ENCODE measurements around the gene GRID1.
"Not testable (repeated sequence)": the region's sequence is repeated elsewhere in the genome, so short reads cannot be mapped to it uniquely, and the experiment has no call there.

The GRID1 gene

DNA sequence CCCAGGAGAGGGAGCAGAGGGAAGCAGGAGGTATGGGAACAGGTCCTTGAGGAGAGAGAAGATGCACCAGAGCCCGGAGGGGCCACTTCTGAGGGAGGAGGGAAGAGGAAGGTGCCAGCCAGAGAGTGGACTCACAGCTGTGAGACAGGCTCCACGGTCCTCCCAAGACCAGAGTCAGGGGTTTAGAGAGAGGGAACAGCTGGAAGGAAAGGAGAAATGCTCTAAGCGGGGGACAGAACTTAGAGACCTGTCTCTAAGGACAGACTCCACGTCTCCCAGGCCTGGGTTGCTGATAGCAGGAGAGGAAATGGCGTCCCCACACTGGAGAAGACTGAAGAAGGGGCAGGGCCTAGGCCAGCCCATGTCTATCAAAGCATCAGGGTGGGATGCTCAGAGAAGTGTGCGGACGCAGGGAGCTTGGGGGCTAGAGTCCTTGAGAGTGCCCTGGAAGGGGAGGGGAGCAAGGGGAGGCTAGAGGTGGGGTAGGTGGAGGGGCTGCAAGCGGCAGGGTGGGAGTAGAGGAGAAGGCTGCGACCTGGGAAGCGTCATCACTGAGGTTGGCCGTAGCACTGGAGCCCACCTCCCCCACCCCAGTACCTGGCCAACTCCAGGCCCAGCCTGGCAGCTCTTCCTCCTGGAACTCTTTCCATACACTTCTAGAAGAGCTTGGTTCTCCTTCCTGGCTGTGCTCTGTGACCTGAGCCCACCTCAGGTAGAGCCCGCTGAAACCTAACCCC is 25.6 kb upstream of the GRID1 start:
- no peak for DNase-seq

DNA sequence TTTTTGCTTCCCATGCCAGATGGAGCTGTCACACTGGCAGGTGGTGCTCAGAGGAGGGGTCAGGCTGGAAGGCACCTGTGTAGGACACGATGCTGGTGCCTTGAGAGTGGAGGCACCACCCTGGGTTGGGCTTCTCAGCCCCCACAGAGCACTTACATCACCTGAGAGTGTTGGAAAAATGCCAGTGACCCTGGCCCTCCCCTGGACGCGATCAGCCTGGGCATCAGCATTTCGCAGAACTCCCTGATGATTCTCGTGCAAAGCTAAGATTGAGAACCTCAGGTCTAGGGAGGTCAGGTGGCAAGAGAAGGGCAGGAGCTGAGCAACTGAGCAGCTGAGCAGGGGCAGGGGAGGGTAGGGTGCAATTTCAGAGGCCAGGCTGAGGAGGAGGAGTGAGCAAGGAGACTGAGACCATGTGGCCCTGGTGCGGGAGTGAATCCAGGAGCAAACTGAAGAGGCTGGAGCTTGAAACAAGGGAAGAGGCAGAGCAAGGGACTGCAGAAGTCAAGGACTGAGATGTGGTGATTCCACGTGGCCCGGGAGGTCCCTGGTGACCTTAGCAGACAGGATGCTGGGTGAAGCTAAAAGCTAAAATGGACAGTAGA is 24.7 kb upstream of the GRID1 start:
- DNase-seq: no peak

DNA sequence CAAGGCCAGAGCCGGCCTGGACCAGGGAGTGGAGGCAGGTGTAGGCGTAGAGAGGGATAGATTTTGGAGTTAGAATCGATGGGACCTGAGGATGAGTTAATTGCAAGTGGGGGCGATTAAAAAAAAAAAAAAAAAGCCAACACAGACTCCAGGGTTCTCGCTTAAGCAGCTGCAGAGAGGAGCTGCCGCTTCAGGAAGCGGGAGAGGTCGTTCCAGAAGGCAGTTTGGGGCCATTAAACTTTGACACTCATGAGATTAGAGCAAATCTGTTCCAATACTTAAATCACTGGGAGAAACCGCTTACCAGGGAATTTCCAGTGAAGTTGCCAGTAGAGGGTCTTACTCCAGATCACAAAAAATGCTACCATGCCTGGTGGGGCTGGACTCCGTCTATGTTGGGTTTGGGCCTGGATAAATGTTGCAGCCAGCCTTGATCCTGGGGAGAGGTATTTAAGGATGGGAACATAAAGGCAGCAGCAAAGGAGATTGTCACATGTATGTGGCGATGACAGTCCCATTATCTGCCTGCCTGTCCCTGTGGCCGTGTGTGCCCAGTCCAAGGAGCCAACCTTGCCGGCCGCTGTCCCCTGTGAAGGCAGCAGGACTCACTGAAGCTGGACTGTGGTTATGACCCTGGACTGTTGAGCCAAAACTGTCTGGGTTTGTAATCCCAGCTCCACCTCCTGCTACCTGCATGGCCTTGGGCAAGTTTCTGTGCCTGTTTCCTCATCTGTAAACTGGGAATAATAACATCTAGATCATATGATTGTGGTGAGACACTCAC is 23.9 kb upstream of the GRID1 start:
- DNase-seq: no peak

DNA sequence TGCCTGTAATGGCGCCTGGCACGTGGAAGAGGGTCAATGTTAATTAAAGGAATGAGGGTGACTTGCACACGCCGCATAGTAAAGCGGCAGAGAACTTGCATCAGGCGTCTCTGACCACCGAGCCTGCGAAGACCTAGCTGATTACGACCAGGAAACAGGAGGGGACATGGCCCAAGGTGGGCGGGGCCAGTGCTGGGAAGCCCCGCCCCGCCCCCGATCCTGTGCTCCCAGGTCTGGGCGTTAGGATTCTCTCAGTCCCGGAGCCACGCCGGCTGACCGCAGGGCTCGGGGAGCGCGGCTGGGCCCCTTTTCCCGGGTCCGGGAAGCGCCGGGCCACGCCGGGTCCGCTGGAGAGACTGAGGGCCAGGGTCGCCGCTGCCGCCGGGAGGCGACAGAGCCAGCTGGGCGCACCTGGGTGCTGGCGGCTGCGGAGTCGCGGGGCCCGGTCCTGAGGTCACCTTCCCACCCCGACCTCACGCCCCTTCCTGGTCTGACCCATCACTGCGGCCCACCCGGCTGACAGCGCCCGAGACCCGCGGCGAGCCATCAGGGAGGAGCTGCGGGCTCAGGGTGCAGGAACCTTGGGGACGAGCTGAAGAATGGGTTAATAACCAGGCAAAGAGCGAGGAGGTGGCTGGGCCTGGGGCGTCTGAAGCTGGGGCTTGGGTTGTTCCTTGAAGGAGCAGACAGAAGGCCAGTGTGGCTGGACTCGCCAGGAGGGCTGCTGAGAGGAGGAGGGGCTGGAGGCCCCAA is 23.0 kb upstream of the GRID1 start:
- DNase-seq: no peak

DNA sequence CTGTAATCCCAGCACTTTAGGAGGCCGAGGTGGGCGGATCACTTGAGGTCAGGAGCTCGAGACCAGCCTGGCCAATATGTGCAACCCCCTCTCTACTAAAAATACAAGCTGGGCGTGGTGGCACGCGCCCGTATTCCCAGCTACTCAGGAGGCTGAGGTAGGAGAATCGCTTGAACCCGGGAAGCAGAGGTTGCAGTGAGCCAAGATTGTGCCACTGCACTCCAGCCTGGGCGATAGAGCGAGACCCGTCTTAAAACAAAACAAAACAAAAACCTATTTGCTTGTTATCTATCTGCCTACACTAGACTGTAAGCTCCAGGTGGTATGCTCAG is 22.5 kb upstream of the GRID1 start:
- not testable (repeated sequence) for DNase-seq

DNA sequence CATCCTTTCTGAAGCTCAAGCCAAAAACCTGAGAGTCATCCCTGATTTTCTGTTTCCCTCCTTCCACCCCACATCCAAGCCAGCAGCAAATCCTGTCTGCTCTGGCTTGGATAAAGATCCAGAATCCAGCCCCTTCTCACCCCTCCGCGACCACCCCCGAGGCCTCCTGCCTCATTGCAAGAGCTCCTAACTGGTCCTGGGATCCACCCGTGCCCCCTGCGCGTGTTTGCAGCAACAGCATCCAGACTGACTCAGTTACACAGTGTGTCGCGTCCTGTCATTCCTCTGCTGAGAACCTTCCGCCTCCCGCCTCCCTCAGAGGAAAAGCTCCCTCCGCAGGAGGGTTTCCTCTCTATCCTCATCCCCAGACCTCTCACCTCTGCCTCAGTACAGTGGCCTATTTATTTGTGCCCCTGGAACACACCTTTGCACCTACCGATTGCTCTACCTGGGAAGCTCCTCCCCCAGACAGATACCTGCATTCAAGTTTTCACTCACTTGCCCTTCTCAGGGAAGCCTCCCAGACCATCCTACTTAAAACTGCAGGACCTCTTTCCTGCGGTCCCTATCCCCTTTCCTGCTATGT is 21.6 kb upstream of the GRID1 start:
- no peak for DNase-seq

DNA sequence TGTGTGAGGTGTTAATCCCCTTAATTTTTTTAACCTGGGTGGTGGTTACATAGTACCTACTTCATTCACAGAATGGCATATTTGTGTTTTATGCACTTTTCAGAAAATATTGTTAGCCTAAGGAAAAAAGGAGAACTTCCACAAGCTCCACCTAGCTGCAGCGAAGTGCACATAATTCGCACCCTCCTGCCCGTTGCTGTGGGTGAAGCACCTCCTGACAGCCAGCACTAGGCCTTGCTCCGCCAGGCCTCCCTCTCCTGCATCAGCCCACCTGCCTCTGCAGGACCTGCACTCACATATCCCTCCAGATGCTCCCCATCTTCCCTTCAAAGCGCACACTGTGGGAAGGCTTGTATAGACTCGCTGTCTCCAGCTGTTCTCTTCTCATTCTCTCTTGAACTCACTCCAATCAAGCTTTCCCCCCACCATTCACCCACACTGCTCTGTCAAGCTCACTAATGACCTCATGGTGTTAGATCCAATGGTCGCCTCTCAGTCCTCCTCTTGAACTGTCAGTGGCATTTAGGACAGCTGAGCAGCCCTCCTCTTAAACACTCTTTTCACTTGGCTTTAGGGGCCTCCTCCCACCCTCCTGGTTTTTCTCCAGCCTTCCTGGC is 20.7 kb upstream of the GRID1 start:
- no peak for DNase-seq

DNA sequence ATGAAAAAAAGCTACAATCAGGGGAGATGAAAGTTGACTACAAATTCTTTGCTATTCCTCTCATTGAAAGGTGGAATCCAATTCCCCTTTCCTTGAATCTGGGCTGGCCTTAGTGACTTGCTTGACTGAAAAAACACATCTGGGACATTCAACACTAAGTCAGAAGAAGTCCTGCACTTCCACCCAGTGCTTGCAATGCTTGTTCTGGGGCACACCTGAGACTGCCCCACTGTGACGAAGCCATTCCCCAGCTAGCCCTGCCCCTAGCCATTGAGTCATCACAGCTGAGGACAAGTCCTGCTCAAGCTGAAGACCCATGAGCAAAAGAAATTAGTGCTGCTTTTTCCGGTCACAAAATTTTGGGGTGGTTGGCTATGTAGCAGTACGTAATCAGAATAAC is 19.2 kb upstream of the GRID1 start:
- no peak for DNase-seq

DNA sequence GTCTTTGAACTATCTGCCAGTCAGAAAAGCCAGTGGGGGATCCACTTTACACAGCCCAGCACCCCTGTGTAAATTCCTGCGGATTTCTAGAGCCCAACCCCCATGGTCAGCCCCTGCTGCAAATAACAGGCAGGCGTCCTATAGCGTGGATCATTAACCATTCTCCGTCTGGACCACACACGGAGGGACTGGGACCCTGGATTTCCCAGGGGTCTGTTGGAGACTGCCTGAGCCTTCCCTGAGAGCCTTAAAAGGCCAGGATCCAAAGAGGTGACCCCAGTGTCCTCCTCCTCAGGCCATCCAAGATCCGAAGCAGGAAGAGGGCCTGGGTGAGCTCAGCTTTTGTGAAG is 11.2 kb upstream of the GRID1 start:
- no peak for DNase-seq

DNA sequence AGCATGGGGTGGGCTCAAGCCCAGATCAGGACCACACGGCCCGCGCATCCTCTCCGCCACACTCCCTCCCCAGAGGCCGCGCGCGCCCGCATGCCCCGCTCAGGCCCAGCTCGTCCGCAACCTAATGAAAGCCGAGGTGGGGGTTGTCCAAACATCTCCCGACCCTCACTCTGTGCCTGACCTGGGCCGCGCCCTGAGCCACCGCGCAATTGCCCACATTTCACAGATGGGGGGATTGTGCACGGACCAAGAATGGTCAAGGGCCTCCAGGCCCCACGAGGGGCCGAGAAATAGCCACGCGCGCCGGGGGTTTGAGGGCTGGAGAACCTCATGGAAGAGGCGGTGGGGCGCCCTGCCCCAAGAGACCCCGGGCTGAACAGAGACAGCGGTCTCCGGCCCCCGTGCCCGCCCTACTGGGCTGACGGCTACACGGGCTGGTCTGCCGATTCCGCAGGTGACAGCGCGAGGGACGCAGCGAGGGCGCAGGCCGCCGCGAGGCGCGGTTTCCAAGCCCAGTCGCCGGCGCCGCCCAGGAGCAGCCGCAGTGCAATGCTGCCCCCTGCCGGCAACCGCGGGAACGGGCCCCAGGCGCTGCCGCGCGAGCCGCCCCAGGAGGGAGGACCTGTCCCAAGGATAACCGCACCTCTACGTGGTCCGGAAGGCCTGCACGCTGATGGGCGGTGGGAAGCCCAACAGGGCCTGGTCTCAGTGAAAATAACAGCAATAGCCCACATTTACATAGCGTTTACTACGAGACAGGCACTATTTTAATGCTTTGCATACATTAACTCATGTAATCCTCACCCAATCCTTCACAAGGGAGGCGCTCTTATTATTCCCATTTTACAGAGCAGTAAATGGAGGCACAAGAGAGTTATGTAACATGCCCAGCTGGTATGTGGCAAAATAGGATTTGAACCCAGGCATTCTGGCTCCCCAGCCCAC is 10.5 kb upstream of the GRID1 start:
- DNase-seq: peak; percentile 23 to 41

DNA sequence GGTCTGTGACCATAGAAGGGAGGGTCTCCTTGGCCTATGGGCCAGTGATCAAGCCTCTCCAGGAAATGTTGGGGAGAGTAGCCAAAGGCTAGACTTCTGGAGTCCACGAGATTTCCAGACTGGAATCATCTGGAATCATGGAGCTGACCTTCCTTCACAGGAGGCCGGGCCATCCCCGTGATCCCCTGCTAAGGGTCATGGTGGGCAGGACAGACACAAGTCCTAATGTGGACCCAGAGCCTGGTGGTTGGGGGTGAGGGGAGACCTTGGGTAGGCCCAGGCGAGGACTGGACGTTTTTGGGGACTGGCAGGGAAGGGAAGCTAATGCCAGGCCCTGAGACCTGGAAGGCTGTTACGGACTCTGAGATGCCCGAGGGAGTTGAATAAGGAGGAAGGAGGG is 9.8 kb upstream of the GRID1 start:
- no peak for DNase-seq

DNA sequence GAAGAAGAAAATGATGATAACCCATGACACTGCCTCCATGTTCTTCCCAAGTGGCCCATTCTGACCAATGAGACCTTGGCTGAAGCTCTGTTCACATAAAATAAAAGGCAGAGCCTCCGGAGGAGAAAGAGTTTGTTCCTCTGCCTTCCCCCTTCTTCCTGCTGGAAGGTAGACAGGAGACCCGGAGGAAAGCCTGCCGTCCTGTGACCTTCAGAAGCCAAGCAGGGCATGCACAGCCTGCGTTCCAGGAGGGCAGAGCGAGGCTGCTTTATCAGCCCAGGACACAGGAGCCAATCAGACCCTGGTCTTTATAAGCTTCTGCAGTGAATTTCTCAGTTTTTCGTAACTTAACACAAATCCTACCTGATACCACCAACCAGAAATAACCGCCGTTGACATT is 8.6 kb upstream of the GRID1 start:
- no peak for DNase-seq

DNA sequence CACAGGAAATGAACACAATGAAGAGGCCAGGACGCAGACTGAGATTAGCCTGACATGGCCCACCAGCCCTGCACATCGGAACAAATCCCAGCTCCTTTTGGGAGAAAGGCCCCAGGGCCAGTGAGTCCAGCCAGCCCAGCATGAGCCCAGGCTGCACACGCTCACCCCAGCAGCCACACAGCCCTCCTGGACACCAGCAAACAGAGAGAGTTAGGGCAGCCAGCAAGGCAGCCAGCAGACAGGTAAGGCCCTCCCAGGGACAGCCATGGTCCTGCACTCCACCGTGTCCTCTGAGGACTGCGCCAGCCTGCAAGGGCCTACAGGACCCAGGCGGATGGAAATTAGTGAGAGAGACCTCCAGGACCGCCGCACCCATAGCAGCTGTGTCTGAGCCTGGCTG is 8.1 kb upstream of the GRID1 start:
- DNase-seq: no peak

DNA sequence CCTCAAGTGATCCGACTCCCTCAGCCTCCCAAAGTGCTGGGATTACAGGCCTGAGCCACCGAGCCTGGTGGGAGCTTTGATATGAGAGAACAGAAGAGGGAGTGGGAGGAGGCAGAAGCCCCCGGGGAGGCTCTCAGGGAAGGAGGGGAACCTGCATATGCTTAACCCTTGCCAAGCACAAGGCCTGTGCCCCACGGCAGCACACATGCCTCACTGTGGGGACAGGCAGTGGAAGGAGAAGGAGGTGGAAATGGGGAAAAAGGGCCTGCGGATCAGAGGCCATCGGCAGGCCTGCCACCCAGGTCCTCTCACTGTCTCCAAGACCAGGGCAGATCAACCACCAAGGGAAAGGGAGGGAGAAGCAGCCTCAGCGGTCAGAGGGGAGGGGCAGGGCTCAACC is 7.2 kb upstream of the GRID1 start:
- no peak for DNase-seq

DNA sequence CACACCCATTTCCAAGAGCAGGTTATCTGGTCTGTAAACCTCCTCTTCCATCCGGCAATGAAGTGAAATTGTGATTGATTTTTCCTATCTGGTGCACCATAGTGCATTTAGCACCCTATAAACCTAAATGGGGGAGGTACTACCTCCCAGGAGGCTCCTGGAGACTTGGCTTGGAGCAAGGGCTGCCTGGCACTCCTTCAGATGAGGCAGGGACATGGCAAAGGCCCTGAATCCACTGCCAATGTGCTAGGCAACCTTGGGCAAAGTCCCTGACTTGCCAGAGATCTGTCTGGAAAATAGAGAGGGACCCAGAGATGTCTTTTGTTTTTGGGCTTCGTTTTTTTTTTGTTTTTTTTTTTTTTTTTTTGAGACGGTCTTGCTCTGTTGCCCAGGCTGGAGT is 6.7 kb upstream of the GRID1 start:
- DNase-seq: no peak

DNA sequence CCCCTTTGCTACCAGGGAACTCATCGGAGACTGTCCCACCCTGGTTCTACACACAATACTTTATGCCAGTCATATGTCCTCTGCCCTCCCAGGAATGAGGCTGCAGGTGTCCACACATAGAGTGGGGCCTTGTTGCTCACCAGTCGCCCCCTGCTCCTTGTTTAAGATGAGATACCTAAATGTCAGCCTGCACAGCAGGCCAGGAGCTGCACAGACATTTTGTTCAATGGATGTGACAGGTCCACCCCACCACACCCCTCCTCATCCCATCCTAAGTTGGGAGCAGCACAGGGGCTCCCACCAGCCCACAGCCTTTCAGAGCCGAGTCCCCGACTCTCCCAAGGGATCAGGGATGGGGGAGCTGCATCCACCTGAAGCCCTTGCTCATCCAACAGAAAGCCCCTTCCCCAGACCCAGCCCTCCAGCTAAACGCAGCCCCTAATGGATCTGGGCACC is 6.2 kb upstream of the GRID1 start:
- DNase-seq: no peak

DNA sequence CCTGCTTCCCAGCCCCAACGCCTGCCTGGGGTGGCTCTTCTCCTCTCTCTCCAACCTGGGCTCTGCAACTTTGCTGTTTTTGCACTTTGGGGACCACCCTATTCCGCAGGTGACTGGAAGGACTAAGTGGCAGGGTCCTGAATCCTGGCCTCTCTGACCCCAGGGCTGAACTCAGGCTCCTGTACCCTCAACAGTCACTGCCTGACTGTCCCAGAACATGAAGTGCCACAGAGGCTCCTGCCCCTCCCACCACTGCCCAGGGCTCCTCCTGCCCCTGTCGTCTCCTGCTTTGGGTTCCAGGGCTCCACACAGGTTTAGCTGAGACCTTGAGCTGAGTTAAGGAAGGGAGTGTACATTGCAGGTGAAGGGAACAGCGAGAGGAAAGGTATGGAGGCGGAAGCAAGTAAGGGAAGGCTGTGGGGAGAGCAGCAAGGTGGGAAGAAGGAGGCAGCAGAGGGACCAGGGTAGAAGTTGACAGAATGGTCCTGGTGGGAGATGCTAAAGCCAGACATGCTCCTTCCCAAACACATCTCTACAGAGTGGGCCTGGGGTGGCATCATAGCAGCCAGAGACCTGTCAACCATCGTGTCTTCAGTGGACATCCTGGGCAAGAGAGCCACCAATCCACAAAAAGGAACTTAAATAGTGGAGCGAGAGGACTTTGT is 5.7 kb upstream of the GRID1 start:
- DNase-seq: no peak

DNA sequence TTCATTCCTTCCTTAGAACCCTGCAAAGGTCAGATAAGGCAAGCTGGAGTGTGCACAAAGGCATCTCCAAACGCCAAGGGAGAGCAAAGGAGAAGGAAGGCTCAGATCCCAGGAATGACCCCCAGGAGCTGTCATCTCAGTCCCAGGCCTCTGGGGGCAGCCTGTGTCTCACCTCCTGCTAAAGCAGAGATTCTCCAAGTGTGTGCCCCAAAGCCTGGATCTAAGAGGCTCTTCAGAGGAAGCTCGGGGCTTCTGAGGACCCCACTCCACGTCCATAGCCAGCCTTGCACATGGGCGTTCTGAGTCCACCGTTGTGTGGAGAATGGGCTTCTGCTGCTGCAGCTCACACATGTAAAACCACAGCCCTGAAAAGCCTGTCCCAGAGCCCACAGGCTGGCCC is 5.1 kb upstream of the GRID1 start:
- DNase-seq: no peak

DNA sequence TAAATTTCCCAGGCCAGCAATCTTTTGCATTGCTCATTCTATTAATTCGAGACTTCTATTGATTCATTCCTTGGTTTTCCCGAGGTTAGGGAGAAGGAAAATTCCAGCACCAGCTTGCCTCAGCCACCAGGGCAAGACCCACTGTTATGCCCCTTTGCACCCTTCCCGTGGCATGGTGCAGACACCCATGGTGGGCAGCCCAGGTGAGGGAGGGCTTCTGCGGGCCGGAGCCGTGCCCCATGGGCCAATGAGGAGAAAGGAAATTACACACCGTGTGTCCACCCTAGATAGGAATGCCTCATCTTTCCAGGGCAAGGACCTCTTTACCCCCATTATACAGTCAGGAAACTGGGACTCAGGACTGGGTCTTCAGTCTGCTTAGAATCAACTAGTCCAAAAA is 4.5 kb upstream of the GRID1 start:
- no peak for DNase-seq

DNA sequence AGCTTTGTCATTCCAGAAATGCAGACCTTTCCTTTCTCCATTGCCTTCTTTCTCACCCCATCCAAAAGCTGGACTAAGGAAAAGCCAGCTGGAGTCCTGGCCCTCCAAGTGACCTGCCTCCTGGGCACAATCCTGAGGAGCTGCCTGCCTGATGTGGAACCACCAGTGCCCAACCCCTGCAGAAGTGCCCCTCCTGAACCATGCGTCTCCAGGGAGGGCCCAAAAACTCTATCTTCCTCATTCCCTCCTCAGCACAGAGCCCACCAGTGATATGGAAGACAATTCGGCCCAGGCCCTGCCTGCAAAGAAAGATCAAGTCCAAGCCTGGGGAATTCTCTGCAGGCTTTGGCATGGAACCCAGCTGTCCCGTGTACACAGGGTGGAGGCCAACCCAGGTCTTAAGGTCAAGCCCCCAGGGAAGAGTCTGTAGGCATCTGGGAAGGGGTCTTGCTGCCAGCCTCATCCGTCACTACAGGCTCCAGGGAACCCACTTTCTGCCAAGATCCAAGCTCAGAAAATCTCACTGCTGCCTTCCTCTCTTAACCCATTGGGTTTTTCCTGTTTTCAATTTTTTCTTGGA is 3.5 kb upstream of the GRID1 start:
- no peak for DNase-seq

DNA sequence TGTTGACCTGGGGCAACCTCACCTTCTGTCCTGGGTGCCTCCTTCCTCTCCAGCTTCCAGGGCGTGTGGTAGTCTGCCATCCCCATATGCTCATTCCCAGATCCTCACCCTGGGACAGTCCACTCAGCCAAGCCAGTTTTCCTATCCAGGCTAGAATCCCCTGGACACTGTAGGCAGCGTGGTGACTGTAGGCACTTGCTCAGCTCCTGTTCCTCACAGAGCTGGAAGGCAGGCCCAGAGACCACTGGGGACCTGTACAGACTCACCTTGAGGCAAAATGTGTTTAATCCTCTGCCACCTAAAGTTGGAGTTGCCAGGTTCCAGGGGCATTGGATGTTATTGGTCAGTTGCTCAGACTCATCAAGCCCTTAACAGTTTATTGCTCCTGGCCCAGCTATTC is 2.4 kb upstream of the GRID1 start:
- no peak for DNase-seq

Data from NCI-H1930 (cell line).